ENCODE measurements around the gene CACNA1D.

GRCh38 chr3:53731934-53732624 is 237.7 kb downstream of the CACNA1D start:
- no peak for TF ChIP-seq POLR2AphosphoS5 (IDR thresholded peaks at IDR 0.05)
- TF ChIP-seq POLR2A (IDR thresholded peaks at IDR 0.05): no peak
- no peak for TF ChIP-seq CTCF (IDR thresholded peaks at IDR 0.05)
